Measurements from ENCODE around the gene ZBTB7C.

ZBTB7C gene

DNA sequence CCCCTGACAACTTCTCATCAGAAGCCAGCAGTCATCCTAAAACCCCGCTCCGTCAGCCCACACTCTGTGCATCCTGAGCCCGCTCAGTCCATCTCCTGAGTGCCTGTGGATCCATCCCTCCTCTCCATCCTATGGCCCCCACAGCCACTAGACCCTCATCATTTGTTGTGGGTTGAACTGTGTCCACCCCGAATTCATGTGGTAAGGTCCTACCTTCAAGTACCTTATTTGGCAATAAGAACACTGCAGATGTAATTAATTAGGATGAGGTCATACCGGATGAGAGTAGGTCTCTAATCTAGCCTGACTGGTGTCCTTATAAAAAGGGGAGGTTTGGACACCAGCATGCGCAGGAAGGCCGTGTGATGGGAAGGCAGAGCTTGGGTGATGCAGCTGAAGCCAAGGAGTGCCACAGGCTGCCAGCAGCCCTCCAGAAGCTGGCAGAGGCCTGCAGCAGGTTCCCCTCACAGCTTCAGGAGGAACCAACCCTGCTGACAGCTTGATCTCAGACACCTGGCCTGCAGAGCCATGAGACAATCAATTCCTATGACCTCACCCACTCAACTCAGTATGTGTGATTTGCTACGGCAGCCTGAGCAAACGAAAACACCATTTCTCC lies 192.4 kb downstream of the ZBTB7C start:
- no peak for DNase-seq (ENCODE audit: low read depth, low spot score)

DNA sequence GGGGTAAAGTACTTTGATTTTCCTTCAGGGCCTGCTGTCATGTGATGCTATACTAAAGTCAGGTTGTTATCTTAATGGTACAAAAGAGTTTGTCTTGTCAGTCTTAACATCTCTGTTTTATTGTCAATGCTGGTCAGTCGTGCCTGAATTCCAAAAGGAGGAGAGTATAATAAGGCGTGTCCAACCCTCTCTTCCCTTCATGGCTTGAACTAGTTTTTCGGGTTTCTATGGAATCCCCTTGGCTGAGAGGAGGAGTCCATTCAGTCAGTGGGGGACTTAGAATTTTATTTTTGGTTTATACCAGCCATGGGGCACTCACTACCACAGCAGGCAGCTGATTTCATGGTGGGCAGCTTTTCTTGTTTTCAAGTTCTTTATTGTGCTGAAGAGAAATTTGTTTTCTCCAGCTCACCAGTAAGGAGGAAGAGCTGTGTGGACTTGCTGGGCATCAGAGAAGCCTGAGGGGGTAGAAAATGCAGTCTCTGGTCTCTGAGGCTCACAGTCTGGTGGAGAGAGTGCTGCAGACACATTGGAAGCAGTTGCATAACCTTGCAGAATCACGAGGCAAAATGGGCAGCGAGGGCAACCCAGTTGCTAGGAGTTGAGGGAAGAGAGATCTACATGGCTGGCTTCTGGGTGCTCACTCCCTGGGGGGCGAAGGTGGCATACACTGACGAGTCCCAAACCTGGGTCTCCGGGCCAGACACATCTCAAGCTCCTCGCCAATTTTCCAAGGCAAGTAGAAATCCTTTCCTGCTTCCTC lies 193.1 kb downstream of the ZBTB7C start:
- no peak for DNase-seq (ENCODE audit: low read depth, low spot score)

DNA sequence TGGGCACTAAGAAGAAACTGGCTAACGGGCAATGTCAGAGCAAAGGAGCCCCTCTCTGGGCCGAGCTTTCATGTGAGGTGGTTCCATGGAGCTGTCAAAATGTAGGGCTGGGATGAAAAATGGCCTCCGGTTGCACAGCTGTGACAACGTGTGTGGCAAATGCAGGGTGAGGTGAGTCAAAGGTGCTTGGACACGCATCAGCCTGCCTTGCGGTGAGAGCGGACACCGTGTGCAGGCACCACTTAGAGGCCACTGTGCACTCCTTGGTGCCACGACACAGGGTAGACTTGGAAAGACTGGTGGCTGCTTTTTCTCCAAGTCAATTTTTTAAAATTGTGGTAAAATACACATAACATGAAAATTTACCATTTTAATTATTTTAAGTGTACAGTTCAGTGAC lies 195.4 kb downstream of the ZBTB7C start:
- DNase-seq (ENCODE audit: low read depth, low spot score): no peak

DNA sequence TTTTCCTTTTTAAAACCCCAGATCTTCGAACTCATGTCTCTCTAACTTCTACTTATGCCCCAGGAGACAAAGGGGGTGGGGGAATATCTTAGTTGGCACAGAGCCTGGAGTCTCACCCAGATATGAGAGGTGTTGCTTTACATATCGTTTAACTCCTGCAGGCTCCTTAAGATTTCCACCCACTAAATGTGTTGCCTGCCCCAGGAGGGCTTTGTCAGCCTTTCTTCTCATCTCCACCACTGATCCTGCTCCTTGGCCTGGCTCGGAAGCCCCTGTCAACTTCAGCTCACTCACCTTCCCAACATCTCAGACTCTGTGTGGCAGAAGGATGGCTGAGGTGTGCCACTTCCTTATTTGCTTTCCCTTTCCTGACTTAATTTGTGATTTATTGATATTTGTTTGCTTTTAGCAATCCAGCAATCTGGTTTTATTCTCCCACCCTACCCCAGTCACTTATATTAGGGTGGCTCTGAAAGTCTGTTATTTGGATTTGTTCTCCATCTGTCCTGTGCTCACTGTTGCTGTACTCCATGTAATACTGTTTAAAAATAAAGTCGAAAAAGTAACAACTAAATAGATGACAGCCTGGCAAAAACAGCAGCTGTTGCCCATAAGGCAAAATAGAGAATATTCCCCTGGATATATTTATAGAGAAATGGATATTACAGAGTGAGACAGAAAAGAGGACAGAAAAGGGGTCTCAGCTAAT lies 200.6 kb downstream of the ZBTB7C start:
- no peak for DNase-seq (ENCODE audit: low read depth, low spot score)

DNA sequence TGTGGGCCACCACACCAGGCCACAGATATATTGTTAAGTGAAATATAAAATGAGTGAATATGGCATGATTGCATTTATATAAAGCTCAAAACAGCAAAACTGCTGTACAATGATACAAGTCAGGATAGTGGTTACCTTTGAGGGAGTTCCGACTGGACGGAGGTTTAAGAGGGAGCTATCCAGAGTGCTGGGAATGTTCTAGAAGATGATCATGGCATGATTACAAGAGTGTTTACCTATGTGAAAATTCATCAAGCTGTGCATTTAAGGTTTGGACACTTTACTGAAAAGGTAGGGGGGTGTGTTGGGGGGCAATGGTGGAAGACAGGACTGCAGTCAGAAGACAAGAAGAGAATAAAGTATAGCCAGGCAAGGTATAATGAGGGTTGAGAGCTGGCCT lies 201.4 kb downstream of the ZBTB7C start:
- DNase-seq (ENCODE audit: low read depth, low spot score): no peak

DNA sequence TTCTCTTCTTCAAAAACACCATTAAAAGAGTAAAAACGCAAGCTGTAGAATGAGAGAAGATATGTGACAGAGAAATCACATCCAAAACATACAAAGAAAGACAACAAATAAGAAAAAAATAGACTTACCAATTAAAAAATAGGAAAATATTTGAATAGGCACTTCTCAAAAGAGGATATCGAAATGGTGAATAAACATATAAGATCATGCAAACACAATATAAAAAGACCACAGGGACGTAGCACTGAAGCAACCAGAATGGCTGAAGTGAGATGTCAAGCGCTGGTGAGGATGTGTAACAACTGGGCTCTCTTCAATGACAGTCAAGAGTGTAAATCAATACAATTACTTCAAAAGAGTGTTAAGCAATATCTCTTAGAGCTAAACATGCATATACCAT lies 202.3 kb downstream of the ZBTB7C start:
- no peak for DNase-seq (ENCODE audit: low read depth, low spot score)

DNA sequence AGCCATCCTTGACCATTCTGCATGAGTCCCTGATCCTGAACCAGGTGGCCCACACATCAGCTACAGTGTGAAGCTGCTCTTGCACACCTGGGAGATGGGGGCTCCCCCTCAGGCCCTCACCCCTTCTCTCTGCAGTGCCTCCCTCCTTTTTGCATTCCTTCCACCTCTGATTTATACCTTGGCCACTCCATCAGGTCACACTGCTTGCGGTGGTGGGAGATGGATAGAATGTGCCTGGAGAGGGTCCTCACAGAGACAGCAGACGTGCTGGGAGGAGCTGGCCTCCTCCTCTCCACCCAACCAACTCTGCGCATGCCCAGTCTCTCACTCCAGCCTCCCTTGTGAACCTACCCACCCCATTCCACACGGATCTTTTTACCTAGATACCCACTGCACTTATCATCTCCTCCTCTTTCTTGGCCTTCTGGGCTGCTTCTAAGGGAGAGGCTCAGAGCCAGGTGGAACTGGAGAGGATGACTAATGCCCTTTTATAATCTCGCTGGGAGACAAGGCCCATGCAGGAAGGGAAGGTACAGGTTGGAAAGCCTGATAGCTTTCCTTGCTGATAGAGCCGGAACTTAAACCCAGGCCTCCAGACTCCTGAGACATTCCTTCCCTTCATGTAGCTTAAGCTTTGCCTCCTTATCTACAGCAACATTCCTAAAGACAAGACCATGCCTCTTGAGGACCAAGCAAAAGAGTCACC lies 205.1 kb downstream of the ZBTB7C start:
- no peak for DNase-seq (ENCODE audit: low read depth, low spot score)

DNA sequence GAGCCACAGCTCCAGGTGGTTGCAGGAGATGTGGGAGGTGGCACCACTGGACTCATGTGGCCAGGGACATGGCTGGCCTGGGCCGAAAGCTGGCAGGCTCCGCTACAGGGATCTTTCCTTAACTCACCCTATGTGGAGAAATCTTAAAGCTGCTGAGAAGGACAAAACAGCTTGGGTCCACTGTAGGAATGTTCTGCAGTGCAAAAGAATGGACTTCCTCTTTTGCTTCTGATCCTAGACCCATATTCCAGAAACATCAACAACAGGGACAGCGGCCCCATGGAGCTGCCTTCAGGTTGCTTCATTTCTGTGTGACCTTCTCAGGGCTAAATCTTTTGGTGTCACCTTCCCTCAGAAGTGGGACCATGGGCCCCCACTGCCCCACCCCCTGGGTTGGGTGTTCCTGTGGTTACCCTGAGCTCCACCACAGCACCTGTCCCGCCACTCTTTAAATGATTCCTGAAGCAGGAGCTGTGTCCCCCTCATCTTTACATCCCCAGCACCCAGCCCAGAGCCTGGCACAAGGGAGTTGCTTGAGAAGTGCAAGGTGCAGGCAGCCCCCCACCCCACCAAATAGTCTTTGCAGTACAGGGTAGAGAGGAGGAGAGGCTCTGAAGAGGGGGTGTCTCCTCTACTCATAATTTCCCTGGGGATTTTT lies 205.8 kb downstream of the ZBTB7C start:
- no peak for DNase-seq (ENCODE audit: low read depth, low spot score)

DNA sequence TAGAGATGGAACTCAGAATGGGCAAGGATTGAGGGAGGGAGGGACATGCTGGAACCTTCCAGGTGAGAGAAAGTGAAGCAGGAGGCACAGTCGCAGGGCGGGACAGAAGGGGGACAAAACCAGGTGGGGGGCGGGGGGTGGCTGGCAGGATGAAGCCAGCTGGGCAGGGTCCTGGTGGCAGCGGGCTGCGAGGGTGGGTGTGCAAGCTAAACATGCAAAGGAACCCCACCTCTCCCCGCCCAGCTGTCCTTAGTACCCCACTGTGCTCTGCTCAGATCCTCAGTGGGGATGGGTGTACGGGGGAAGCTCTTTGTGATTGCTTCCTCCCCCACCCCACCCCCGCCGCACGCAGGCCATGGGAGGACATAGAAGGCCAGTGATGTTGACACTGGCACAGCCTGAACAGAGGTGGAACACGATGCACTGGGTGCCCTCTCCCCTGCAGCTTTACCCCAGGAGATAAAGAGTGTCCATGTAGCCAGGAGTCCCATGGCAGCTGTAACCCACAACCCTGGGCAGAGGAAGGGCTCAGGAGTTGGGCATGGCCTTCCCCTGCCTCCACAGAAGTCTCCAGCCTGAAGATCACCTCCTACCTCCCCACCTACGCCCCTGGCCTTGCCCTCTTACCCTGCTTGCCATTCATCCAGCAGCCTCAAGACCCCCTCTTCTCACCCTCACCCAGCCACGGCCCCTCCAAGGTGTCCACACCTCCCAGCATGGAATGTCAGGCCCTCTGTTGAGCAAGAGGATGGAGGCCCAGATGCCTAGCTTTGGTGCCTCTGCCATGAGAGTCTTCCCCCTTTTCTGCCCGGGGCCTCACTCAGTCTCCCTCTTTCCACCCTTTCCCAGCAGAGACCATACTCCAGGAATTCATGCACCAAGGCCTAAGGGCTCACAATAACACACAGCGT lies 206.6 kb downstream of the ZBTB7C start:
- DNase-seq (ENCODE audit: low read depth, low spot score): no peak

DNA sequence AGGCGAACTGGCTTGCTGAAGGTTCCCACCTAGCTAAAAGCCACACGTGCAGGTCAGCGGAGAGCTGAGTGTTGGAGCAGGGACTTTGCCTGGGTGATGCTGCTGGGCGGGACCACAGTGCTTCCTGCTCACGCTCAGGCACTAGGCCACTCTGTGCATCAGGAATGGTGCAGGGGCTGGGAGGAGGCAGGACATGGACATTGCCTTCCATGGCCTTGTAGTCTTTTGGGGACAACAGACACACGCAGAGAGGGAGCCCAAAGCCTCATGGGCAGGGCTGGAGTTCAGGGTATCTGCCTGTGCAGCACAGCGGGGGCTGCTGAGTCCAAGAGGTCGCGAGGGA lies 207.2 kb downstream of the ZBTB7C start:
- no peak for DNase-seq (ENCODE audit: low read depth, low spot score)

DNA sequence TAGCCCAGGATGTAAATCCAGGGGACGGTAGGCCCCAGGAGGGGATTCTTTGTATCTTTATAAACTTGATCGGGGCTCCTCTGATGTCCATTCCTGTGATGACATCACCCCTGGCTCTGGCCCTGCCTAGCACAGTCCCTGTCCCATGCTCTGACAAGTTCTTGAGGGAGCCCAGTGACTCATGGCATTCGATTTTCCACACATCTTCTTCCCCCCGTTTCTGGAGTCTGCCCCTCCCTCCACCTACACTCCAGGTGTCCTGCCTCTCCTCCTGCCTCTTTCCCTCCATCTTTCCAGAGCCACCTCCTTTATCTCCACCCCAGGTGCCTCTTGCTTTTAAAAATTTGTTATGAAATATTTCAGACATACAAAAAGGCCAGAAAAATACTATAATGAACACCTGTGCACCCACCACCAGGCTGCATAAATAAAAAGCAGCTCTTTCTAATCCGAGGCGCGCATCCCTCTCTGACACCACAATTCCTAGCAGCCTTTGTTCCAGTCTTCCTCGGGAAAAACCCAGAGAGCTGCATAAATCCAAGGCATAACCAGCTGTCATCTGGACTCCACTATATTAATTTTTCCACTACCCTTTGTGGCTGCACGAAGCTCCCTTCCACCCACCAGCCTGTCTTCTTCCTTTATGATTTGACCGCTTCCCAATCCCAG lies 207.7 kb downstream of the ZBTB7C start:
- DNase-seq (ENCODE audit: low read depth, low spot score): no peak

DNA sequence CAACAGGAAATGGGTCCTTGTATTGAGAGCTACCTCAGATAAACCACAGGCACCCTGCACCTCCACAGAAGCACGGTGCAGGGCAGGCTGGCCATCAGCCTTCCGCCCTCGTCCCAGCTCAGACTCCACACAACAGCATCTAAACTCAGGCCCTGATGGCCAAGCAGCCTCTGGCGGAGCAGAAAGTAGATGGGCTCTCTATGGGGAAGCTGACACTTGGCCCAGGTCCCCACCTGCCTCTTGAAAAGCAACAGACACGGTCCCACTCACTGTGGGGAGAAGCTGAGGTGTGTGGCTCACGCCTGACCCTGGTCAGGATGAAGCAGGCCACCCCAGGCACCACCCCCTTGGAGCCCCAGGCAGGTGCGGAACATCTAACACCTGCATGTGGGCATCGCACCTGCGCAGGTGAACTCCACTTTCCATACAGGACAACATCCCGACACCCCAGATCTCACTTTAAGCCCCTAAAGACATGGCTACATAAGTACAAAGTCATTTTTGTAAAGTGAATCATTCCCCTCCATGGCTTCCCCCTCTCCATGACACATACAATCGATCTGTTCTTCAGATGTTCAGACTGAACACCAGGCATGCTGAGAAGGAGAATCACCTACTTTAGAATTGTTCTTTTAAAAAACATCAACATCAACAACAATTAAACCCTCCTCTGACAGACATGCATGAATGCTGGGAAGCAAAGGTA lies 208.4 kb downstream of the ZBTB7C start:
- no peak for DNase-seq (ENCODE audit: low read depth, low spot score)

DNA sequence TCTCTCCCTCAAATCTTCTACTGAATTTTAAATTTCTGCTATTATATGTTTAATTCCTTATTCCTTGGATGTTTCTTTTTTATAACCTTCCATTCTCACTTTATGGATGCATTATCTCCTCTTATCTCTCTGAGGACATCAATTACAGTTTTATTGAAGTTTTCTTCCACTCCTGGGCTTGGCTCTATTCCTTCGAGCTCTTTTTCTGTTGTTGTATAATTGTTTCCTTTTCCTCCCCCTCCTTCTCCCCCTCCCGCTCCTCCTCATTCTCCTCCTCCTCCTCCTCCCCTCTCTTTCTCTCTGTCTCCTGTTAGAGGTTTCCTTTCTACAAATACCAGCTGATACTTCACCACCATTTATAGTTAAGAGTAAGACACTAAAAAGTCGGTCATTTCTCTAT lies 209.8 kb downstream of the ZBTB7C start:
- DNase-seq (ENCODE audit: low read depth, low spot score): no peak

DNA sequence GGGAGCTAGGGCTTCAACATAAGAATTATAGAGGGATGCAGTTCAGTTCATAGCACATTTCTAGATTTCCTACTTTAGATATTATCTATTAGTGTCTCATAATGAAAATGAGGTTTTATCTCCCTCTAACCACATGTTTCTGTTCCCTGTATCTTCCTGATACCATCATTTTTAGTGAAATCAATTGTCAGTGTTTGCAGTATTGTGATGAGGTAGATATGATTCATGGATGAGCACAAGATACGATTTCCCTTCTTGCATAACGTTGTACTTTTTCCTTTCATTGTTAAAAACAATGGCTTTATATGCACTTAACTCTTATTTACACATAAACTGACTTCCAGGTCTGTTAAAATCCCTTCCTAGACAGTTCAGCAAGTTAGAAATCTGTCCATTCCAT lies 211.4 kb downstream of the ZBTB7C start:
- no peak for DNase-seq (ENCODE audit: low read depth, low spot score)

DNA sequence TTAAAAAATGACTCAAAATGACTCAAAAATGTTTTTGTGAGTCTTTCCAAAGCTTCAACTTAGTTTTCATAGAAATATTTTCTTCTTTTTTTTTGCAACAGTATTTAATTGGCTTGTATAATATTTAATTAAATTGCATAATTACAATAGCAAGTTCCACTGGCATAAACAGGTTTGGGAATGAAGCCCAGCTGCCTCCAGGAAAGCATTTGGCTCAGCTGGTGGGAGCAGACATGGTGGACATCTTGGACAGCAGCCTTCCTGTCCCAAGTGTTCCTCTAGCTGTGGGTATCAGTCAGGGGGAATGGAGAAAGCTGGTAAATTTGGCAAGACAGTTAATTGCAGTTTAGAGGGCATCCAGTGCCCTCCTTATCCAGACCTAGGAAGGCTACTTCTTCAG lies 213.4 kb downstream of the ZBTB7C start:
- DNase-seq (ENCODE audit: low read depth, low spot score): no peak

DNA sequence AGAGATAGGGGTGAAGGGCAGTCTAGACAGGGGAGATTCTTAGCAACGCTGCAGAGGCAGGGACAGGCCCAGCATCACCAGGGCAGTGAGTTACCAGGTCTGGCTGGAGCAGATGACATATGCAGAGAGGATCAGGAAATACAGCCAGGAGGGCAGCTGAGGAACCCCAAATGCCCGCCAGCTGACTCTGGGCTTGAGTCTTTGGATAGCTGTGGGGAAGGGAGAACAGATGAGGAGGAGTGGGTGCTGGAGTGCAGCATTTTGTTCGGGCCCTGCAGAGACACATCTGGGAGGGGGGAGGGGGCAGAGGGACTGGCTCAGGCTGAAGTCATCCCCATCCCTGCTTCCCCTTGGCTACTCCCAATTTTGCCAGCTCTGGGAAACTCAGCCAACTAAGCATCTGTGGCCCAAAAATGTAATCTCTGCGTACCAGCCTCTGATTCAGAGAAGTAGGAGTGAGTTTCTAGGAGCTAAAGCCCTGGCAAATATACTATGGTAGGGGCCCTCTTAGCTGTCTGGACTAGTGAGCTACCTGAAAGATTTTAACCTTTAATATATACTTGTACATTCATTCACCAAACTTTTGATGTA lies 214.5 kb downstream of the ZBTB7C start:
- DNase-seq (ENCODE audit: low read depth, low spot score): no peak

DNA sequence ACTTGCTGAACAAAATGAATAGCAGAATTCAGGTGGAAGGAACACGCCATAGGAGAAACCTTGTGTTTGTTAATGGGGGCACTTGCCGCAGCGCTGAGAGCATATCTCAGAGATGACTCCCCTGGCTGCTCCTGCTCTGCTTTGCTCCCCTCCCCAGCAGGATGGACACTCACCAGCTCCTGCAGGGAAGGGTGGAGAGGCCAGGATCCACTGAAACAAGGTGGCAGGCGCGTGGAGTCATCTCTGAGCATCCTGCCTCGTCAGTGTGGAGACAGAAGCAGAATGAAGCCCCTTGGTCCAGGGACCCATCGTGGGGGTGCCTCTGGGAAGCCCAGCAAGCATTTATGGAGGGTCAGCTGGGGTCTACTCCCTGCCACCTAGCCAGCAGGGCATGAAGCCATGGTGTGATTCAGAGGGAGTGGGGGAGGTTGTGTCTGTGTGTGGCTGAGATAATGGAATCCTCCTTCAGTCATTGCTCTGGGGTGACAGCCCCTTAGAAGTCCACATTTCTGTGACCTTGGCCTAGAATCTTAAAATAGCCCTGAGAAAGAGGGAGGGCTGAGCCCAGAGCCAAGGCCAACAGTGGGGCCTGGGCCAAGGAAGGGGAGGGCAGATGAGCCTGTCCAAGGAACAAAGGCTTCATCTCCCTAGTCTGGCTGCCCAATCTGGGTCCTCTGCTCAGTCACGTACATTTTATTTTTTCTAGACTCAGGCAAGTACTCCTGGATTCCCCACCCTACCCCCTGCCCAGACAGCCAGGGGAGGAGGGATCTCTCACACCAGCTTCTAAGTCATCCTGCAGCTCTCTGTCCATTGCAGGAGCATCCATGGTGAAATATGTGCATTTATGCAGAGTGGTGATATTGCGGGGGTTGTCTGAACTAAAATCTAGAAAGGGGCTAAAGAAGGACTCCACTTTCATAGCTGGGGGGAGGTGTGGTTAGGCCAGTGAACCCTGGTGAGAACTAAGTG lies 215.4 kb downstream of the ZBTB7C start:
- no peak for DNase-seq (ENCODE audit: low read depth, low spot score)

DNA sequence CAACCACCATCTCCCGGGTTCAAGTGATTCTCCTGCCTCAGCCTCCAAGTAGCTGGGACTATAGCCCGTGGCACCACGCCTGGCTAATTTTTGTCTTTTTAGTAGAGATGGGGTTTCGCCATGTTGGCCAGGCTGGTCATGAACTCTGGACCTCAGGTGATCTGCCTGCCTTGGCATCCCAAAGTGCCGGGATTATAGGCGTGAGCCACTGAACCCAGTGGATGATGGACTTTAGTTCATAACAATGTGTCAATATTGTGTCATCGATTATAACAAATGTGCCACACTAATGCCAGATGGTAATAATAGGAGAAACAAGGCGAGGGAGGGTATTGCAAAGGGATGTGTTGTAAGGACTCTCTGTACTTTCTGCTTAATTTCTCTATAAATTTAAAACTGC lies 216.6 kb downstream of the ZBTB7C start:
- DNase-seq (ENCODE audit: low read depth, low spot score): no peak

Measured in activated CD4-positive, CD25-positive, alpha-beta regulatory T cell treated with anti-CD3 and anti-CD28 coated beads, Interleukin-2, amount 50 U/mL, for 16 hours (primary cell).